GM19238 (cell line): Measurements from ENCODE around the gene CEACAM16.

Experiments
- DNase-seq: peaks from one replicate; pipeline ENCODE4 v3.0.0; 2011; ENCODE audit warnings: low spot score; ENCODE audit not compliant: insufficient read length

Gene CEACAM16

DNA sequence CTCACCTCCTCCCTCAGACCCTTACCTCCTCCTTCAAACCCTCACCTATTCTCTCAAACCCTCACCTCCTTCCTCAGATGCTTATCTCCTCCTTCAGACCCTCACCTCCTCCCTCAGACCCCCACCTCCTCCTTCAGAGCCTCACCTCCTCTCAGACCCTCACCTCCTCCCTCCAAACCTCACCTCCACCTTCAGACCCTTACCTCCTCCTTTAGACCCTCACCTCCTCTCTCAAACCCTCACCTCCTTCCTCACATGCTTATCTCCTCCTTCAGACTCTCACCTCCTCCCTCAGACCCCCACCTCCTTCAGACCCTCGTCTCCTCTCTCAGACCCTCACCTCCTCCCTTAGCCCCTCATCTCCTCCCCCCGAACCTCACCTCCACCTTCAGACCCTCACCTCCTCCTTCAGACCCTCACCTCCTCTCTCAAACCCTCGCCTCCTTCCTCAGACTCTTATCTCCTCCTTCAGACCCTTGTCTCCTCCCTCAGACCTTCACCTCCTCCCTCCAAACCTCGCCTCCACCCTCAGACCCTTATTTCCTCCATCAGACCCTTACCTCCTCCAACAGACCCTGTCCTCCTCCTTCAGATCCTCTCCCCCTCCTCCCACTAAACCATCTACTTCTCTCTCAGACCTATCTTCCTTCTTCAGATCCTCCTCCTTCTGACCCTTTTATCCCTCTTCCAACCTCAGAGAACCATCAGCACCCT lies 47.1 kb downstream of the CEACAM16 start:
- no peak for DNase-seq

DNA sequence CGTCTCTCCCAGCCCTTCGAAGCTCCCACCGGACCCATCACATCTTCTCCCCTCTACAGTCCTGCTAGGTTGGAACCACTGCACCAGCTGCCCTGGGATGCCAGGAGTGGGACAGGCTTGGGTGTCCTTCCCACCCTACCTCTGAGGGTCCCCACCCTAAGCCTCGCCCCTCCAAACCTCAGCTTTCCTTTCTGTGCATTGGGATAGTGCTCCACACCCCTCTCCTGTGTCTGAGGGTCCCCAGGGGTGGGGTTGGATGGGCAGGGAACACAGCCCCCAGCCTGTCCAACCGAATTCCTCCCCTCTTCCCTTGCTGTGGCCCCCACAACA lies 47.6 kb downstream of the CEACAM16 start:
- no peak for DNase-seq

DNA sequence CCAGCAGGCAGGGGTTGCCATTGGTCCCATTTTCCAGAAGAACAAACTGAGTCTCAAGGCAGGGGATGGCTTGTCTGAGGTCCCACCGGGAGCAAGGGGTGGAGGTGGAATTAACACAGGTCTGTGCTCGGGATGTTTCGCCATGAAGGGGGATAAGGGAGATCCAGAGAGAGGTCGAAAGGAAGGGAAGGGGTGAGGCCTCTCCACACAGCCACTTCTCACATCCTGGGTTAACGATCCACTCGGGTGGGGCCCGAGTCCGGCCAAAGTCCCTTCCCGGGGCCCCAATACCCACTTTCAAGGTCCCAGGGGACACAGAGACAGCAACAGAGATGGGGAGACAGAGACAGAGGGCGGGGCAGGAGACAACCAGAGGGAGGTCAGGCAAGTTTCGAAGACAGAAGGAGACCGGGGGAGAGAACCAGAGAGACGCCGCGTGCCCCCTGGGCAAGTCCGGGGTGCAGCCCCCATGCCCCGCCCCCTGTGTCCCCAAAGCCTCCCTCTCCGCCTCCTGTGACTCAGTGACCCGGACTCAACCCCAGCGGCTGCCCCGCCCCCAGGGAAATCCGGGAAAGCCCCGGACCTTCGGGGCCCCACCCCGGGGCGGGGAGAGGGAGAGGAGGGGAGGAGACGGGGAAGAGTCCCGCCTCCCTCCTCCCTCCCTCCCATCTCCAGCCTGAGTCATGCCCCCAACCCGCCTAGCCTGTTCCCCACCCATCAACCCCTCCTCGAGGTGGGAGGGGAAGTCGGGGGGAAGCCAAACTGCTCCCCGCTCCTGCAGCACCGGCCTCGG lies 48.2 kb downstream of the CEACAM16 start:
- DNase-seq: peak; percentile 72

DNA sequence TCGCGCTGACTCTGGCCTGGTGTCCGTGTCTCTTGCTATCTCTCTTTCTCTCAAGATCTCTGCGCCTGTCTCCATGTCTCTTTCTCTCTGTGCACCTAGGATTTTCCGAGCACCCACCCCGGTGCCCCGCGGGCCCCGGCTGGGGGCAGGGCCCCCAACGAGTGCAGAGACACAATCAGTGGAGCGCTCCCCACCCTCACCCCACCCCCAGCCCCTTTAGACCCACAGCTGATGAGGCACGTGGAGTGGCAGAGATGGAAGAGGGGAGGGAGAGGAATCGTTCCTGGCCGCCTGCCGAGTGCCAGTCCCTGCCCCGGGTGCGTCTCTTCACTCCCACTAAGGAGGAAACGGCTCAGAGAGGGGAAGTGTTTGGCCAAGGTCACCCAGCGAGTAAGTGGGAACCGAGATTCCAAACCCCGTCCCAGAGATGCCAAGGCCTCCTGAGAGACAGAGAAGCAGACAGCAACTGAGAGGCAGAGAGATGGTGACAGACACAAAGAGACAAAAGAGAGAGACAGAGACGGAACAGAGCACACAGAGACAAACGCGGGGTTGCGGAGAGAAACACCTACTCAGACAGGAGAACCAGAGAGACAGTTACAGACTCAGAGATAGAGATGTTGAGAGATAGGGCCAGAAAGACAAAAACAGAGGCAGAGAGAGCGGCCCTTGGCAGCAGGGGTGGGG lies 48.9 kb downstream of the CEACAM16 start:
- no peak for DNase-seq

DNA sequence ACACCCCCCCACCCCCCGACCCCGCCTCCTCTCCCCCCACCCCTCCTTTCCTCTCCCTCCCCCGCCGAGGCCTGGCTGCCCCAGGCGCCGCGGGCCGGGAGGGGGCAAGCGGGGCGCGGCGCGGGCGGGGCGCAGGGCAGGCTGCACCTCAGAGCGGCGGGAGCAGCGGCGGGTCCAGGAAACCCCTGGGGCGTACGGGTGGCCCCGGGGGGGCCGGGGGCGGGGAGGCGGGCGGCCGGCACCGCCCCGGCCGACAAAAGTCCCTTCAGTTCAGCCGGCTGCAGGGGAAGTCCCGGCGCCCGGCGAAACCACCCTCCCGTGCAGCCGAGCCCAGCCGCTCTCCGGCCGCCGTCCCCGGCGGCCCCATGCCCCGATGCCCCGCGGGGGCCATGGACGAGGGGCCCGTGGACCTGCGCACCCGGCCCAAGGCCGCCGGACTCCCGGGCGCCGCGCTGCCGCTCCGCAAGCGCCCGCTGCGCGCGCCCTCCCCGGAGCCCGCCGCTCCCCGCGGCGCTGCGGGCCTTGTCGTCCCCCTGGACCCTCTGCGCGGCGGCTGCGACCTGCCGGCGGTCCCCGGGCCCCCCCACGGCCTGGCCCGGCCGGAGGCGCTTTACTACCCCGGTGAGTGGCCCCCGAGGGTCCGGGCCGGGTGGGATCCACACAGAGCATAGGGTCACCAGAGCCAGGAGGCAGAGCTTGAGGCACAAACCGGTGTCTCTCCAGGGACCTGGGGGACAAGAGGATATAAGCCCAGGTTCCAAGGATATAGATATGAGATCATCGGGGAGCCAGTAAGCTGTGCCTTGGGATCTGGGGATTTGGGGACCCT lies 49.7 kb downstream of the CEACAM16 start, which contains the start of gene BCL3:
BCL3 (plus strand) TSS at position 283 of the 829 bp plus-strand sequence; CDS start at position 366, 83 bp downstream.
- DNase-seq: peak; percentile 66

DNA sequence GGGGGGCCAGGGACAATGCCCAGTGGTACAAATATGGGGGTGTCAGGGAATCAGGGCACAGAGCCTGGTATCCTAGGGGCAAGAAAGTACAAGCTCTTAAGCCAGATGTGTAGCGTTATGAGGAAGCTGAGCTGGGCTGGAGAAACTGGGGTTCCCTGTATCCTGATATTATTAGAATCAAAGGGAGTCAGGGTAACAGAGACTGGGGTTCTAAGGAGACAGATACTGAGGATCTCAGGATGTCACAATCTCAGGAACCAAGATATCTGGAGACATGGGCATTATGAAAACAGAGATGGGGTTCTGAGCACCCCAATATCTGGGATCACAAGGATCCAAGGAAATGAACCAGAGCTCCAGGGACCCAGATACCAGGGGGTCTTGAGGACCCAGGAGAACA lies 50.3 kb downstream of the CEACAM16 start:
- DNase-seq: no peak

DNA sequence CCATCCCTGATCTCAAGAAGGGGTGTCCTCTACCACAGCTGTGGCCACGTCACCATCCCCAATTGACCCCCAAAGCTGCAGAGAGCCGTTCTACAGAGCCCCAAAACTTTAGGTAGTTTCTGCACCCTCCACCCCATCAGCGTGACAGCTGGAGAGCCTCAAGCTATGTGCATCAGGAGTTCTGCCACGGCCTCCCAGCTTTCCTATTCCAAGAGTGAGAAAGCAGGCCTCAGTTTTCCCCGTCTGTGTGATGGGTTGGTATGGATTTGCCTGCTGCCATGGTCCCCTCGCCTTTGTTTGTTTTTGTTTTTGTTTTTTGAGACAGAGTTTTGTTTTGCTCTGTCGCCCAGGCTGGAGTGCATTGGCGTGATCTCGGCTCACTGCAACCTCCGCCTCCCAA lies 51.0 kb downstream of the CEACAM16 start:
- no peak for DNase-seq

DNA sequence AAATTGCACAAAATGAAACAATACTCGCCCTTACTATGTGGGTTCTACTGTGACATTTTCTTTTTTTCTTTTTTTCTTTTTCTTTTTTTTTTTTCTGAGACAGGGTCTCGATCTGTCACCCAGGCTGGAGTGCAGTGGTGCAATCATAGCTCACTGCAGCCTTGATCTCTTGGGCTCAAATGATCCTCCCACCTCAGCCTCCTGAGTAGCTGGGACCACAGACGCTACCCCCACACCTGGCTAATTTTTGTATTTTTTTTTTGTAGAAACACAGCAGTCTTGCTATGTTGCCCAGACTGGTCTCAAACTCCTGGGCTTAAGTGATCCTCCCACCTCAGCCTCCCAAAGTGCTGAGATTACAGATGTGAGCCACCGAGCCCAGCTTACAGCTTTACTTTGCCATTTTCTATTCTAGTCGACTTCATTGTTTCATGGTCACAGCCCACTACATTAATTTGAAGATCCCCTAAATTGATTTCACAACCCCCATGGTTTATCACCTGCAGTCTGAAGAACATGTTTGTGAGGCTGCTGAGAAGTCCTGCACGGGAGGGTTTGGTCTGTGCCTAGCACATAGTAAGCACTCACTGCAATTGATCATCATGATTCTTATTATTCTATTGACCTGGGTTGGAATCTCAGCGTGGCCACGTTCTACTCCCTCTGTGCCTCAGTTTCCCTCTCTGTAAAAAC lies 53.3 kb downstream of the CEACAM16 start:
- DNase-seq: no peak

DNA sequence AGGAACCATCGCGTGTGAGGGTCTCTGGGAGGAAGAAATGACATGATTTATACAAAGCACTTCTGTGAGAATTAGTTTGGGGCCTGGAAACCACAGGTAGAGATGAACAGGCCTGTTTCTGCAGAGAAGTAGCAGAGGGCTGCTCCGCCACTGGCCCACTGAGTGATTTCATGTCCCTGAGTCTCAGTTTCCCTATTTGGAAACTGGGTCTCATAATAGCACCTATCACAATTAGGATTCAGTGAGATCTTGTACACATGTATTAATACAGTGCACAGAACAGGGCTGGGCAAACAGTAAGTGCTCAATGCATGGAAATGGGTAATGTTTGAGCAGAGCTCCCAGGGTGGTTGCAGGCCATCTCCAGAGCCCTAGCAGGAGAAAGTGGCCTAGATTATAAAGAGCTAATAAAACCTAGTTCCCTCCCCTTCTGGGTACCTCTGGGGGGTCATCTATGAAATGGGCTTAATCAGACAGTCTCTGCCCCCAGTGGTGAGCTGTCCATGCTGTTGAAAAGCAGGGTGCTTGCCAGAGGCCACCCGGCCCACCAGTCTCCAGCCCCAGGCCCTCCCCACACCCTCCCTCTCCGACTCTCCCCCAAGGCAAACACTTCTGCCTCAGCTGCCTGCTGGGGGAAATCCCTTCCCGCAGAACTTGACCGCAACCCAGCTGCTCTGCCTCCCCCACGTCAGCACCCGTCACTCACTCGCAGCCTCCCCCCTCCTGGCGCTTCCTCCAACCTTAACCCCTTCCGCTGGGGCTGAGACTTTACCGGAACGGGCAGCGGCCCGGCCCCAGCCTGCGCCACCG lies 54.1 kb downstream of the CEACAM16 start:
- DNase-seq: peak; percentile 95

DNA sequence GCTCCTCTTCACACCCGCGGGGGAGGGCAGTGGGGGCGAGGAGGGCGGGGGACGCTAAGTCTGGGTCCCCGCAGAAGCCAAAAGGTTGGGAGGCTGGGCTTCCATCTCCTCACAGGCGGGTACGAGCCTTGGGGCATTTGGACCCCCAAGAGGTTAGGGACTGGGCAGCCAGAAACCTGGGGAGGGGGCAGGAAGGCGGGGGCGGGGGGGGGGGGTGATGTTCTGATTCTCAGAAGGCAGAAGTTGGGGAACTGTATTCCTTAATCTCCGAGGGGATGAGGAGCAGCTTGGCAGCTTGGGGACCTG lies 54.6 kb downstream of the CEACAM16 start:
- DNase-seq: no peak

DNA sequence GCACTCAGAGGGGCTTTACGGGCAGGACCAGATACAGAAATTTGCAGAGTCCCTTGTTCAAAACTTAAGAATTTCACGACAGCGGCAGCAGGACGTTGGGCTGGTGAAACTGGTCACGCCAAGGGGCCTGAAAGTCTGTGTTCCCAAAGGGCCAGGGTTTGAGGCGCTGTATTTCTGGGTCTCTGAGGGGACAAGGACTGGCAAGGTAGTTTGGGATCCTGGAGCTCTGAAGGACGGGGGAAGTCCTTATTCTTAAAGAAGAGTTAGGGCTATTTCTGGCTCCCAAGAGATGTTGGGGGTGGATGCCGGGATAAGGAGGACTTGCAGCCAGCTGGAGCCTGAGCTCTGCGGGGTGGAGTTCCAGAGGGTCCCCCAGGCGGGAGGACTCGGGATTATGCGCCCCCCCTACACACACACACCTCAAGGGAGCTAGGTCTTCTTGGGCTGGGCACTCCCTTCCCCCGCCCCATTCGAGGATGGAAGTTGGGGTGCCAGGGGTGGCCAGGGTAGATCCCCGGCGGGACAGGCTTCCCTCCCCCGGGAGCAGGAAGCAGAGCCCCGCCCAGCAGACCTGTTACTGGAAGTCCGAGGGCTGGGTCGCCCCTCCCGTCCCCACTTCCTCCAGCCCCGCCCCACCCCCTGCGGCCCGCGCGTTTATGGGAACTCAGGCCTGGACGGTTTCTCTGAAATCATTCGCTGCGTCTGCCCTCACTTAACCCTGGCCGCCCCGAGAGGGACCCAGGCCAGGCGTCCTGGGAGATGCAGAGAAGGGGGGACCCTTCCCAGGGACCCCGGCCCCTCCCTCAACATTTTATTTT lies 55.2 kb downstream of the CEACAM16 start:
- peak; percentile 82 for DNase-seq

DNA sequence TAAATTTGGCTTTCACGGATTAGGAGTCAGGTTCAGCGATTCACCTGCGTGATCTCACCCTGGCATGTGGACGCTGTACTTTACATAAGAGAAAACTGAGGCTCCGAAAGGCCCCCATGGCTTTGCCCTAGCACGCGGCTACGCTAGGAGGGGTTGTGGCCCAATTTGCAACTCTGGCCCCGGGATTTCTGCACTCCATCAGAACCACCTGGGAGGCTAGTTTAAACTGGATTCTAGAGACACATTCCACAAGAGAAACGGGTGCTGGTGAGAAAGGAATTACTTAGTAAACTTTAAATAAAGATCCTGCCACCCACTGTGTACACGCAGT lies 55.8 kb downstream of the CEACAM16 start:
- no peak for DNase-seq

DNA sequence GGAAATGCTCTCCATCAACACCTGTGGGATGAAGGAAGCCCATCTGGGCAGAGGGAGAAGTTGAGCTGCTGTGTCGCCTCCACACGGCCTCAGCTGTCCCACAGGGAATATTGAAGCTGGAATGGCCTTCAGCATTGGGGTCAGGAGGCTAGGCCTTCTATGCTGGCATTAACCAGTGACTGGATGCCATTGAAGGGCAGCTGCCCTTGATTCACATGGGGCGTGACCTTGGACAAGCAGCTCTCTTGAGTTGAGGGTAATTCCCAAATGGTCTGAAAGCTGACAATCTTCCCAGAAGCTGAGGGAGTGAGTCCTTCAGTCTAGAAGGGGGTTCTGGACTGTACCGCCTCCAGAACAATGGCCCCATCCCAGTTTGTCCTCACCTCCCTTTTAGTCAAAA lies 56.3 kb downstream of the CEACAM16 start:
- no peak for DNase-seq

DNA sequence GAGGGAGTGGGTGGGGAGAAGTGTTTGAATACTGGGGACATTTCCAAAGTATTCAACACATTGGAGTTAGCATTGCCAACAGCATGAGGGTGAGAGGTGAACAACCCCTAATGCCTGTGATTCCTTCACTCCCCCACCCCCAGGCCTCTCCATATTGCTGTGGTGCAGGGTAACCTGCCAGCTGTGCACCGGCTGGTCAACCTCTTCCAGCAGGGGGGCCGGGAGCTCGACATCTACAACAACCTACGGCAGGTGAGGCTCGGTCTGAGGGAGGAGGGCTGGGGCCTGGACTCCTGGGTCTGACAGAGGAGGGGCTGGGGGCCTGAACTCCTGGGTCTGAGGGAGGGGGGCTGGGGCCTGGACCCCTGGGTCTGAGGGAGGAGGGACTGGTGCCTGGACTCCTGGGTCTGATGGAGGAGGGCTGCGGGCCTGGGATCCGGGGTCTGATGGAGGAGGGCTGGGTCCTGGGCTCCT lies 57.2 kb downstream of the CEACAM16 start:
- DNase-seq: no peak

DNA sequence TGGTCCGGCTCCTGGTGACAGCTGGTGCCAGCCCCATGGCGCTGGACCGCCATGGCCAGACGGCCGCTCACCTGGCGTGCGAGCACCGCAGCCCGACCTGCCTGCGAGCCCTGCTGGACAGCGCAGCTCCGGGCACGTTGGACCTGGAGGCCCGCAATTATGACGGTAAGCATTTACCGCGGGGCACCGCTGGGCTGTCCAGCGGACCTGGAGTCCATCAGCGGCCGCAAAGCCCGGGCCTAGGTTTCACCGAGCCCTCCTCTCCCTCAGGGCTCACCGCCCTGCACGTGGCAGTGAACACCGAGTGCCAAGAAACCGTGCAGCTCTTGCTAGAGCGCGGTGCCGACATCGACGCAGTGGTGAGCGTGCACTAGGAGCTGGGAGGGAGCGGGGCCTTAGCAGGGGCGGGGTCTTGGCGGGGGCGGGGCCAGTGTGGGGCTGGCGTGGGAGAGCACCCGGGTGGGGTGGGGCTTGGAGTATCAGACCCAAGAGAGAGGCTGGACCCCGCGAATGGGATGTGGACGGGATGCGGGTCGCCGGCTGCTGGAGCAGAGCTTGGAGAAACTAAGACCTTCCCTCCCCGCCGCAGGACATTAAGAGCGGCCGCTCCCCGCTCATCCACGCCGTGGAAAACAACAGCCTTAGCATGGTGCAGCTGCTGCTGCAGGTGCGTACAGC lies 58.2 kb downstream of the CEACAM16 start:
- no peak for DNase-seq

DNA sequence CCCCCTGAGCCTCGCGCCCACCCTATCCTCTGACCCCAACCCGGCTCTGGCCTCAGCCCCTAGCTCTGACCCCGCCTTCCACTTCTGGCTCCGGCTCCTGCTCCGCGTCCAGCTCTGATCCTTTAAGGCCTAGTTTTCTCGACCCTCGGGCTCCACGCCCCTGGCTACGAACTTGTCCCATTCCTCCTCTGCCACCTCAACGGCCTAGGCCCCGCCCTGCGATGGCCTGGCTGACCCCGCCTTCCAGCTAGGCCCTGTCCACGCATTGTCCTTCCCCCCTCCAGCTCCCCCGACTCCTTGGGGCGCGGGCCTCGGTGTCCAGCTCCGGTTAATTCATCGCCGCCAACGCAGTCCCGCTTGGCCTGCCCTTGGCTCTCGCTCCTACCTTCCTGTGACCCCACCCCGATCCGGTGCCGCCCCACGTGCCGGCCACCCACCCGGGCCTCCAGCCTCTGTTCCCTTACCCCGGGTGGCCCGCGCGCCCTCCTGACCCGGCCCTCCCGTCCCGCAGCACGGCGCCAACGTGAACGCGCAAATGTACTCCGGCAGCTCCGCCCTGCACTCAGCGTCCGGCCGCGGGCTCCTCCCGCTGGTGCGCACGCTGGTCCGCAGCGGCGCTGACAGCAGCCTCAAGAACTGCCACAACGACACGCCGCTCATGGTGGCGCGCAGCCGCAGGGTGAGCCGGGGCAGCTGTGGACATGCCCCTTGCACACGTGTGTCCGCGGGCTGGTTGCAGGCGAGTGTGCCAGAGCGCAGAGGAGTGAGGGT lies 59.0 kb downstream of the CEACAM16 start:
- DNase-seq: no peak

DNA sequence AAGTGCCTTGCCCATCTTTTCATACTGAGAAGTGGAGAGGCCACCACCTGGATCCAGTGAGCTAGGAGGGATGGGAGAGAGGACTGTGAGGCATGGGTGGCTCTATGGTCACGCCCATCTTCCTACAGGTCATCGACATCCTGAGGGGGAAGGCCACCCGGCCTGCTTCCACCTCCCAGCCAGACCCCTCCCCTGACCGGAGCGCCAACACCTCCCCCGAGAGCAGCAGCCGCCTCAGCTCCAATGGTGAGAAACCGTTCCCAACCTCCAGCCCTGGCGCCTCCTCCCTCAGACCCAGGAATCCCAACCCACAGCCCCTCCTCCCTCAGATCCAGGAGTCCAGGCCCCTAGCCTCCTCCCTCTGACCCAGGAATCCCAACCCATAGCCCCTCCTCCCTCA lies 59.6 kb downstream of the CEACAM16 start:
- no peak for DNase-seq
